Activated CD8-positive, alpha-beta T cell treated with anti-CD3 and anti-CD28 coated beads for 36 hours (primary cell): ENCODE measurements around the gene AOPEP. TPM values are rescaled to one million over a fixed set of nuclear protein-coding genes. Genes with fewer than 3 reads are reported as not detected.

ENCODE experiments used
- ATAC-seq: fragments of 200-7000 bp; cut with Tn5 transposase; one replicate; pipeline ENCODE4 v1.10.0; 2021; ENCODE audit warnings: mild to moderate bottlenecking, moderate library complexity
- CTCF ChIA-PET: fragments of 350-600 bp; sonication (Branson Sonifier 250); formaldehyde crosslinking; loops from one replicate; lab custom pipeline; 2021; ENCODE audit warnings: antibody characterized with exemption; lab: Charles Lee
- POLR2A ChIA-PET: fragments of 350-600 bp; sonication (Branson Sonifier 250); formaldehyde crosslinking; loops from one replicate; lab custom pipeline; 2021; ENCODE audit warnings: antibody characterized with exemption; lab: Charles Lee
- DNase-seq: peaks from one replicate; pipeline ENCODE4 v3.0.0-alpha.2; 2020
- H3K27ac Mint-ChIP-seq: one replicate; pipeline ENCODE4 v1.8.0; 2021; ENCODE audit warnings: mild to moderate bottlenecking, mixed read lengths
- H3K27me3 Mint-ChIP-seq: one replicate; pipeline ENCODE4 v1.8.0; 2021; ENCODE audit warnings: mixed read lengths
- H3K36me3 Mint-ChIP-seq: one replicate; pipeline ENCODE4 v1.8.0; 2021; ENCODE audit warnings: low read depth, mixed read lengths
- H3K4me1 Mint-ChIP-seq: one replicate; pipeline ENCODE4 v1.8.0; 2021; ENCODE audit warnings: low read depth, mixed read lengths
- H3K4me3 Mint-ChIP-seq: one replicate; pipeline ENCODE4 v1.8.0; 2021; ENCODE audit warnings: mild to moderate bottlenecking, moderate library complexity, mixed read lengths
- H3K9me3 Mint-ChIP-seq: one replicate; pipeline ENCODE4 v1.8.0; 2021; ENCODE audit warnings: mixed read lengths
- intact Hi-C: fragments of 100-400 bp; cut with micrococcal nuclease; formaldehyde crosslinking; loops from one replicate; pipeline ENCODE4 v1.10.0; 2022
- total RNA-seq, 2 experiments: library from RNA; stranded (reverse); gene quantifications; one replicate each; pipeline ENCODE4 v1.2.3, GENCODE V29; 2021
- TF ChIP-seq, protein P1 (sequence below): fragments of 200-600 bp; IDR thresholded peaks from one replicate; pipeline ENCODE4 v1.8.0; 2022; ENCODE audit warnings: antibody characterized with exemption, mild to moderate bottlenecking

Gene AOPEP
- total RNA-seq, 2 experiments from 2014 or later = 7.1 to 8.7 TPM

DNA sequence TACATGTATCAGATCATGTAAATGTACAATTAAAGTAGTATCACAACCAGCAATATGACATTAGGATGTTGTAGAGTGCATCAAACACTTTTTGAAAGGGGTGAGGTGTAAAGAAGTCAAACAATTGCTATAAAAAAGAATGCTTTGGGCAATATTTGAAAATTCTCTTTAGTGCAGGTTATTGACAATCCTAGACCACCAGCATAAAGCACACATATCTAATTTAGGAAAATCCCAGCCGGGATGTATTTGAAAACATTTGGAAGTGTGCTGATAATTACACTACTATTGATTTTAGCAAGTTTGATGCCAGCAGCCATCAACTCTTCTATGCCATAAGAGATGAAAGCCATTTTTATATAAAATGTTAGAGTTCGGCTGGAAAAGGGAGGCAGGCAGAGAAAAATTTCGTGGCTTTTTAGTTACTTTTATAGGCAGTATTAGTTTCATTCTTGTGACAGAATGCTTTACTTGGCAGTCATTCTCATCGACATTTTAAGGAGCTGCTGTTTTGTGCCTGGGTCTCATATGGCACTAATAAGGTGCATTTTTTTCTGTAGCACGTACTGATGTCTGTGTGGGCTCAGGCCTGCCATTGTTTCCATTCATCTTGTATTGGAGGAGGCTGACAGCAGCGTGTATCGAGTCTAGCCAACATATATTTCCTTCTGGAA lies 285.7 kb downstream of the AOPEP start:
- ChIA-PET CTCF (no interaction called here), POLR2A (interaction anchor here (0.6 kb wide), 1 partner anchor 18 kb away, joined by 3 read pairs; no protein-coding TSS in a partner anchor)
- TF ChIP-seq, protein P1, sequence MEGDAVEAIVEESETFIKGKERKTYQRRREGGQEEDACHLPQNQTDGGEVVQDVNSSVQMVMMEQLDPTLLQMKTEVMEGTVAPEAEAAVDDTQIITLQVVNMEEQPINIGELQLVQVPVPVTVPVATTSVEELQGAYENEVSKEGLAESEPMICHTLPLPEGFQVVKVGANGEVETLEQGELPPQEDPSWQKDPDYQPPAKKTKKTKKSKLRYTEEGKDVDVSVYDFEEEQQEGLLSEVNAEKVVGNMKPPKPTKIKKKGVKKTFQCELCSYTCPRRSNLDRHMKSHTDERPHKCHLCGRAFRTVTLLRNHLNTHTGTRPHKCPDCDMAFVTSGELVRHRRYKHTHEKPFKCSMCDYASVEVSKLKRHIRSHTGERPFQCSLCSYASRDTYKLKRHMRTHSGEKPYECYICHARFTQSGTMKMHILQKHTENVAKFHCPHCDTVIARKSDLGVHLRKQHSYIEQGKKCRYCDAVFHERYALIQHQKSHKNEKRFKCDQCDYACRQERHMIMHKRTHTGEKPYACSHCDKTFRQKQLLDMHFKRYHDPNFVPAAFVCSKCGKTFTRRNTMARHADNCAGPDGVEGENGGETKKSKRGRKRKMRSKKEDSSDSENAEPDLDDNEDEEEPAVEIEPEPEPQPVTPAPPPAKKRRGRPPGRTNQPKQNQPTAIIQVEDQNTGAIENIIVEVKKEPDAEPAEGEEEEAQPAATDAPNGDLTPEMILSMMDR = no peak
- H3K4me3 Mint-ChIP-seq = no peak overlapping the region
- no peak for ATAC-seq
- intact Hi-C loops = no loop called here
- no peaks in the 10 kb centered on the region for H3K27me3 Mint-ChIP-seq
- peaks cover 11% of the 10 kb centered on the region for H3K4me1 Mint-ChIP-seq
- H3K27ac Mint-ChIP-seq = no peak overlapping the region
- no peak for DNase-seq
- no peaks in the 10 kb centered on the region for H3K36me3 Mint-ChIP-seq
- H3K9me3 Mint-ChIP-seq = no peaks in the 10 kb centered on the region

DNA sequence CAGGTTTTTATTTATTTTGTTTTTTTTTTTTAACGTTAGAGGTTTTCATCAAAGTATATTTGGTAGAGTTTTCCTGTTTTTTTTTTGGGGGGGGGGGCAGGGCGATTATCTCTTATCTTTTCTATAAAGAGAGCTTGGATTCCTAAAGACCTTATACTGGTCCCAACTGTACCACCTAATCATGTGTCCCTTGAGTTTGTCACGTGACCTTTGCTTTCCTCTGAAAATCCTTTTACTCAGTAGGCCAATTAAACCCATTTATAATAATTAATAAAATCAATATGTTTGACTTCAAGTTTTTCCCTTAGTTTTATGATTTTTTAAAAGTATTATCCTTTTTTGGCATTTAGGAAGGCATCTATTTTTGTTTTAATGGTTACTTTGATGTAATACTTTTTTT lies 286.4 kb downstream of the AOPEP start:
- POLR2A ChIA-PET = interaction anchor here (0.6 kb wide), 1 partner anchor 18 kb away, joined by 3 read pairs; no protein-coding TSS in a partner anchor
- H3K27ac Mint-ChIP-seq = no peak overlapping the region
- DNase-seq (no peak), ATAC-seq (no peak)
- CTCF ChIA-PET = no interaction called here
- no peaks in the 10 kb centered on the region for H3K27me3 Mint-ChIP-seq
- H3K9me3 Mint-ChIP-seq = no peaks in the 10 kb centered on the region
- intact Hi-C loops = no loop called here
- peaks cover 4% of the 10 kb centered on the region for H3K4me1 Mint-ChIP-seq
- TF ChIP-seq, protein P1 = no peak
- H3K4me3 Mint-ChIP-seq = no peak overlapping the region
- no peaks in the 10 kb centered on the region for H3K36me3 Mint-ChIP-seq

DNA sequence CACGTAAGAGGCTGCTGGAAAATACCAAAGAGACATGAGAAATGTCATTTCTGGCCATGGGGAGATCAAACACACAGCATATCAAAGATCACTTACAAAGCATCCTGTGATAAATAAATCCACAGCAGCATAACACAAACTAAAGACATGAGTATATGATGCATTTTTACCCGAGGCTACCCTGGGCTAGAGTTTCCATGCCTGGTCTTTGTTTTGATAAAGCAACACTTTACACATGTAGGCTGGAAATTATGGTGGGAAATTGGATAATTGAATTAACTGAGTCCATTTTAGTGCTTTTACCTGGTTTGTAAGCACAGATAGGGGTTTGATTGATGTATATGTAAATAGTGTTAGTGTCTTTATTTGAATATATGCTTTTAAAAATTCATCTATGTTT lies 288.4 kb downstream of the AOPEP start:
- Mint-ChIP-seq H3K4me1 (peaks cover 2% of the 10 kb centered on the region), H3K27ac (no peak overlapping the region), H3K9me3 (no peaks in the 10 kb centered on the region), H3K4me3 (no peak overlapping the region), H3K27me3 (no peaks in the 10 kb centered on the region), H3K36me3 (peaks cover 2% of the 10 kb centered on the region)
- no peak for DNase-seq
- CTCF ChIA-PET = no interaction called here
- ATAC-seq = no peak
- TF ChIP-seq, protein P1 = no peak
- intact Hi-C loops = no loop called here
- POLR2A ChIA-PET = no interaction called here

DNA sequence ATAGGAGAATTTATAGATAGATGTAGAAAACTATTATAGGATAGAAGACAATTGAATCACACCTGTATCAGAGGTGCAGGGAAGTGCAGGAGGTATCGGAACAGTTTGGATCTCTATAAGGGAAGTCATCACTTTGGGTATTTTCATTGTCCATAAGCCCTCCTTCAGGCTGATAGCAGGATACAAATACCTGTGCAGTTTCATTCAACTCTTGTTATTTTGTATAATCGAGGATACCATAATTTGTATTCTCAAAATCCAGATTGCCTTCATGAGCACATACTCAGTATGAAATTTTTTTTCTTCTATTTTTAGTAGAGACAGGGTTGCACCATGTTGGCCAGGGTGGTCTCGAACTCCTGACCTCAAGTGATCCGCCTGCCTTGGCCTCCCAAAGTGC lies 289.1 kb downstream of the AOPEP start:
- intact Hi-C loops = no loop called here
- peaks cover 2% of the 10 kb centered on the region for H3K4me1 Mint-ChIP-seq
- ChIA-PET POLR2A (no interaction called here), CTCF (no interaction called here)
- DNase-seq (no peak), ATAC-seq (no peak)
- H3K27ac Mint-ChIP-seq = no peak overlapping the region
- H3K4me3 Mint-ChIP-seq = no peak overlapping the region
- TF ChIP-seq, protein P1 = no peak
- H3K9me3 Mint-ChIP-seq = no peaks in the 10 kb centered on the region
- H3K27me3 Mint-ChIP-seq = no peaks in the 10 kb centered on the region
- H3K36me3 Mint-ChIP-seq = peaks cover 2% of the 10 kb centered on the region

DNA sequence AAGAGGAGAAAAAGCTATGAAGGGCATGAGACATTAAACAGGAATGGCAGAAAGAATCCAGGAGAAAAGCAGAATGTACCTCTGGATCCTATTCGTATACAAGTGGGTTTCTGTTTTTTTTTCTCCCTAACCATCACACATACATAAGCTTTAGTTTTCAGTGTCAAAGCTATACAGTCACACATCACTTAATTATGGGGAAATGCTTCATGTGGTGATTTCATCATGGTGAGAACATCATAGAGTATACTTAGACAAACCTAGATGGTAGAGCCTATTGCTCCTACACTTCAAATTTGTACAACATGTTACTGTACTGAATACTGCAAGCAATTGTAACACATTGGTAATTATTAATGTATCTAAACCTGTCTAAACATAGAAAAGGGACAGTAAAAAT lies 290.6 kb downstream of the AOPEP start:
- no peaks in the 10 kb centered on the region for H3K9me3 Mint-ChIP-seq
- no peaks in the 10 kb centered on the region for H3K27me3 Mint-ChIP-seq
- peaks cover 2% of the 10 kb centered on the region for H3K4me1 Mint-ChIP-seq
- DNase-seq = no peak
- ChIA-PET POLR2A (no interaction called here), CTCF (no interaction called here)
- intact Hi-C loops = no loop called here
- no peak for ATAC-seq
- no peak overlapping the region for H3K4me3 Mint-ChIP-seq
- no peak overlapping the region for H3K27ac Mint-ChIP-seq
- TF ChIP-seq, protein P1 = no peak
- peaks cover 2% of the 10 kb centered on the region for H3K36me3 Mint-ChIP-seq
